SK-N-SH (cell line): Measurements from ENCODE around the gene KCNAB3. TPM values are rescaled to one million over a fixed set of nuclear protein-coding genes. Genes with fewer than 3 reads are reported as not detected.

ENCODE experiments used
- CTCF ChIA-PET: fragments of 300-600, 350-600 bp; formaldehyde crosslinking; extraction: SDS; loops from one replicate; lab custom pipeline; 2021; lab: Yijun Ruan, JAX
- POLR2A ChIA-PET: fragments of 350-600 bp; sonication (Branson Sonifier 250); formaldehyde crosslinking; extraction: SDS; loops from one replicate; lab custom pipeline; 2020; ENCODE audit warnings: antibody characterized with exemption, inconsistent platforms; lab: Yijun Ruan, JAX
- DNase-seq: peaks from one replicate; pipeline ENCODE4 v3.0.0; 2012
- H2AFZ ChIP-seq: fragments of 200-600 bp; sonication (generic); 2 replicates; pipeline ENCODE4 v1.8.1; 2016; ENCODE audit warnings: antibody characterized with exemption, mild to moderate bottlenecking, low read depth
- H3F3A ChIP-seq: fragments of 200-600 bp; sonication (generic); replicated peaks from 2 replicates; pipeline ENCODE3; 2016; ENCODE audit warnings: antibody characterized with exemption, mild to moderate bottlenecking; ENCODE audit not compliant: insufficient read depth
- H3K27ac ChIP-seq, 2 experiments: fragments of 200-500 bp in 1 of 2; fragments of 200-600 bp in 1 of 2; sonication (Bioruptor generic) in 1 of 2; sonication (generic), shearing (Covaris generic) in 1 of 2; 2 replicates each; pipeline versions ENCODE4 v1.5.1 to v1.6.1; 2014 to 2016; ENCODE audit warnings: low read depth in 2 of 2, inconsistent platforms in 1 of 2, low read length in 1 of 2, mild to moderate bottlenecking in 1 of 2, mixed read lengths in 1 of 2
- H3K27me3 ChIP-seq: fragments of 200-600 bp; sonication (generic), shearing (Covaris generic); 2 replicates; pipeline ENCODE4 v1.6.1; 2016; ENCODE audit warnings: mixed run types; ENCODE audit not compliant: insufficient read depth
- H3K36me3 ChIP-seq, 2 experiments: fragments of 200-500 bp in 1 of 2; fragments of 200-600 bp in 1 of 2; sonication (Bioruptor generic) in 1 of 2; sonication (generic) in 1 of 2; replicated peaks in 1 of 2; 2 replicates each; pipeline versions ENCODE3 to v1.5.1; 2014 to 2016; ENCODE audit warnings: low read length in 1 of 2, mild to moderate bottlenecking in 1 of 2; ENCODE audit not compliant: insufficient read depth in 2 of 2, control insufficient read depth in 1 of 2
- H3K4me1 ChIP-seq, 2 experiments: fragments of 200-500 bp in 1 of 2; fragments of 200-600 bp in 1 of 2; sonication (Bioruptor generic) in 1 of 2; sonication (generic), shearing (Covaris generic) in 1 of 2; 2 replicates each; pipeline versions ENCODE4 v1.5.1 to v1.6.1; 2014 to 2016; ENCODE audit warnings: low read depth in 1 of 2, low read length in 1 of 2, mixed run types in 1 of 2; ENCODE audit not compliant: insufficient read depth in 2 of 2, control insufficient read depth in 1 of 2
- H3K4me2 ChIP-seq: fragments of 200-600 bp; sonication (generic), shearing (Covaris generic); 2 replicates; pipeline ENCODE4 v1.6.1; 2017; ENCODE audit warnings: mixed run types
- H3K4me3 ChIP-seq, 2 experiments: fragments of 200-500 bp in 1 of 2; fragments of 200-600 bp in 1 of 2; sonication (Bioruptor generic) in 1 of 2; sonication (generic), shearing (Covaris generic) in 1 of 2; 2 replicates each; pipeline versions ENCODE4 v1.5.1 to v1.8.1; 2014 to 2016; ENCODE audit warnings: low read depth in 2 of 2, inconsistent platforms in 1 of 2, low read length in 1 of 2, mild to moderate bottlenecking in 1 of 2, mixed read lengths in 1 of 2, moderate library complexity in 1 of 2
- H3K79me2 ChIP-seq: fragments of 200-600 bp; sonication (generic); 2 replicates; pipeline ENCODE4 v1.8.1; 2017; ENCODE audit warnings: mild to moderate bottlenecking; ENCODE audit not compliant: insufficient read depth
- H3K9ac ChIP-seq: fragments of 200-600 bp; sonication (generic); 2 replicates; pipeline ENCODE4 v1.6.1; 2017; ENCODE audit warnings: mixed run types
- H3K9me2 ChIP-seq: fragments of 200-600 bp; sonication (generic); 2 replicates; pipeline ENCODE4 v1.6.1; 2017; ENCODE audit warnings: mixed run types
- H3K9me3 ChIP-seq: fragments of 200-600 bp; sonication (generic); 2 replicates; pipeline ENCODE4 v1.6.1; 2017; ENCODE audit warnings: mixed run types, mild to moderate bottlenecking, moderate library complexity
- H4K20me1 ChIP-seq: fragments of 200-600 bp; sonication (generic); 2 replicates; pipeline ENCODE4 v1.6.1; 2017; ENCODE audit warnings: mild to moderate bottlenecking, mixed run types; ENCODE audit not compliant: insufficient read depth
- CTCF ChIP-seq: fragments of 200-600 bp; sonication (generic); IDR thresholded peaks from 2 replicates; pipeline ENCODE4 v1.6.1; 2017; ENCODE audit warnings: antibody characterized with exemption, mild to moderate bottlenecking, moderate library complexity
- ELF1 ChIP-seq: IDR thresholded peaks from 2 replicates; pipeline ENCODE4 v1.4.0; 2012
- EP300 ChIP-seq, 2 experiments: IDR thresholded peaks; 2 replicates each; pipeline versions ENCODE4 v1.4.0 to v1.6.1; 2012; ENCODE audit warnings: borderline replicate concordance in 1 of 2, low read depth in 1 of 2, low read length in 1 of 2
- EZH2phosphoT487 ChIP-seq: fragments of 200-600 bp; sonication (generic); IDR thresholded peaks from 2 replicates; pipeline ENCODE4 v1.6.1; 2017; ENCODE audit warnings: low read depth, mixed run types, mild to moderate bottlenecking, antibody characterized with exemption, moderate library complexity, borderline replicate concordance
- FOSL2 ChIP-seq: IDR thresholded peaks from 2 replicates; pipeline ENCODE4 v1.4.0; 2012; ENCODE audit warnings: low read depth, mild to moderate bottlenecking, moderate library complexity, borderline replicate concordance
- FOXJ3 ChIP-seq: sonication (generic); formaldehyde crosslinking; IDR thresholded peaks from 2 replicates; pipeline ENCODE4 v1.5.1; 2020; ENCODE audit warnings: mild to moderate bottlenecking, missing genetic modification reagents
- FOXM1 ChIP-seq: IDR thresholded peaks from 2 replicates; pipeline ENCODE4 v1.4.0; 2012; ENCODE audit warnings: low read depth, mild to moderate bottlenecking
- GABPA ChIP-seq: IDR thresholded peaks from 2 replicates; pipeline ENCODE4 v1.4.0; 2012; ENCODE audit warnings: low read depth, mild to moderate bottlenecking
- GATA2 ChIP-seq: sonication (generic); formaldehyde crosslinking; IDR thresholded peaks from 2 replicates; pipeline ENCODE4 v1.5.0; 2020; ENCODE audit warnings: mild to moderate bottlenecking, missing genetic modification reagents
- JUND ChIP-seq: IDR thresholded peaks from 2 replicates; pipeline ENCODE4 v1.4.0; 2012
- MEF2A ChIP-seq: IDR thresholded peaks from 2 replicates; pipeline ENCODE4 v1.4.0; 2012; ENCODE audit warnings: low read depth, borderline replicate concordance
- POLR2AphosphoS5 ChIP-seq: IDR thresholded peaks from 2 replicates; pipeline ENCODE4 v1.6.1; 2012; ENCODE audit warnings: low read depth, low read length
- RAD21 ChIP-seq: IDR thresholded peaks from 2 replicates; pipeline ENCODE4 v1.6.1; 2012; ENCODE audit warnings: mild to moderate bottlenecking, low read length
- RCOR1 ChIP-seq: fragments of 150-350 bp; IDR thresholded peaks from 2 replicates; pipeline ENCODE4 v1.6.1; 2017; ENCODE audit warnings: antibody characterized with exemption, low read length
- REST ChIP-seq: IDR thresholded peaks from 2 replicates; pipeline ENCODE4 v1.6.1; 2012; ENCODE audit warnings: mild to moderate bottlenecking, low read depth, low read length, moderate library complexity
- SIN3A ChIP-seq: IDR thresholded peaks from 2 replicates; pipeline ENCODE4 v1.6.1; 2012; ENCODE audit warnings: low read depth, mild to moderate bottlenecking, low read length, moderate library complexity, borderline replicate concordance
- SMC3 ChIP-seq: IDR thresholded peaks from 2 replicates; pipeline ENCODE4 v1.6.1; 2012; ENCODE audit warnings: low read depth, low read length, improper control_type of control experiment
- USF1 ChIP-seq: IDR thresholded peaks from 2 replicates; pipeline ENCODE4 v1.4.0; 2012; ENCODE audit warnings: low read depth, borderline replicate concordance
- YY1 ChIP-seq: IDR thresholded peaks from 2 replicates; pipeline ENCODE4 v1.4.0; 2012; ENCODE audit warnings: low read depth, mild to moderate bottlenecking
- WGBS: methylation state at CpG from one replicate; pipeline ENCODE4 v1.1.6; 2017; ENCODE audit warnings: low lambda C conversion rate; 5-methylcytosine and 5-hydroxymethylcytosine counted together
- polyA plus RNA-seq, 3 experiments: library from polyadenylated mRNA; depleted of rRNA; stranded (reverse); fragments of >200 nt; gene quantifications; 2 replicates each; pipeline ENCODE4 v1.2.3, GENCODE V29; 2012

The KCNAB3 gene
- polyA plus RNA-seq, 1 of the 3 experiments (the other 2 are of a cell fraction) = 4.4 TPM

GRCh38 chr17:7915179-7915610, 14.5 kb downstream of the KCNAB3 start:
- H3K9me2 ChIP-seq = no peaks in the 10 kb centered on the region
- WGBS = 9% methylated on average over 15 of the region's 15 CpGs
- no peaks in the 10 kb centered on the region for H3K27me3 ChIP-seq
- H2AFZ ChIP-seq = peak overlapping the region; percentile 83
- ChIA-PET POLR2A (interaction anchor here (0.9 to 1.9 kb wide), 6 partner anchors 11 to 126 kb away, joined by 3 to 8 read pairs (median 3); partner anchors contain the start of genes CNTROB and TRAPPC1), CTCF (interaction anchor here (0.6 to 5.7 kb wide), 18 partner anchors 12 to 780 kb away, joined by 3 to 65 read pairs (median 4); partner anchors contain the start of genes ALOX15B, CHD3, CNTROB and KCNAB3)
- peak overlapping the region; percentile 57 to 62 for H3K4me3 ChIP-seq
- TF ChIP-seq GATA2 (no peak), RCOR1 (no peak), FOXJ3 (no peak), CTCF (no peak), EZH2phosphoT487 (no peak), FOSL2 (no peak), SIN3A (no peak), REST (no peak), USF1 (no peak), SMC3 (no peak), JUND (no peak), POLR2AphosphoS5 (no peak), EP300 (IDR thresholded peaks at IDR 0.05; ENCODE audit: borderline replicate concordance in 1 of 2, low read depth in 1 of 2, low read length in 1 of 2) (no peak), RAD21 (no peak), GABPA (no peak), MEF2A (no peak), YY1 (no peak), FOXM1 (no peak), ELF1 (no peak)
- no peaks in the 10 kb centered on the region for H4K20me1 ChIP-seq
- H3K79me2 ChIP-seq = no peaks in the 10 kb centered on the region
- peaks cover 36% of the 10 kb centered on the region for H3F3A ChIP-seq
- DNase-seq = no peak
- peaks cover 14 to 18% of the 10 kb centered on the region in 2 experiments; a peak in 2 of 4 replicates for H3K4me1 ChIP-seq
- H3K4me2 ChIP-seq = peak overlapping the region; percentile 90
- no peaks in the 10 kb centered on the region for H3K9me3 ChIP-seq
- peaks cover 3 to 21% of the 10 kb centered on the region in 2 experiments for H3K36me3 ChIP-seq
- H3K27ac ChIP-seq = peak overlapping the region; percentile 60 to 90
- peak overlapping the region; percentile 52 for H3K9ac ChIP-seq
